Activated naive CD8-positive, alpha-beta T cell treated with anti-CD3 and anti-CD28 coated beads for 36 hours (primary cell): Measurements from ENCODE around the gene DACT2. TPM values are rescaled to one million over a fixed set of nuclear protein-coding genes. Genes with fewer than 3 reads are reported as not detected.

Experiments used
- DNase-seq: peaks from one replicate; pipeline ENCODE4 v3.0.0; 2021
- H3K27ac Mint-ChIP-seq: one replicate; pipeline ENCODE4 v1.8.0; 2022; ENCODE audit warnings: mild to moderate bottlenecking, moderate library complexity, mixed read lengths
- H3K27me3 Mint-ChIP-seq: one replicate; pipeline ENCODE4 v1.8.0; 2022; ENCODE audit warnings: mild to moderate bottlenecking, mixed read lengths
- H3K36me3 Mint-ChIP-seq: one replicate; pipeline ENCODE4 v1.8.0; 2021; ENCODE audit warnings: mild to moderate bottlenecking, mixed read lengths
- H3K4me1 Mint-ChIP-seq: one replicate; pipeline ENCODE4 v1.8.0; 2021; ENCODE audit warnings: mixed read lengths
- H3K4me3 Mint-ChIP-seq: one replicate; pipeline ENCODE4 v1.8.0; 2022; ENCODE audit warnings: mild to moderate bottlenecking, moderate library complexity, mixed read lengths
- H3K9me3 Mint-ChIP-seq: one replicate; pipeline ENCODE4 v1.8.0; 2022; ENCODE audit warnings: mixed read lengths
- total RNA-seq, 2 experiments: library from RNA; stranded (reverse); gene quantifications; one replicate each; pipeline ENCODE4 v1.2.3, GENCODE V29; 2021

DACT2 gene
- total RNA-seq, 2 experiments from 2014 or later: not detected

DNA sequence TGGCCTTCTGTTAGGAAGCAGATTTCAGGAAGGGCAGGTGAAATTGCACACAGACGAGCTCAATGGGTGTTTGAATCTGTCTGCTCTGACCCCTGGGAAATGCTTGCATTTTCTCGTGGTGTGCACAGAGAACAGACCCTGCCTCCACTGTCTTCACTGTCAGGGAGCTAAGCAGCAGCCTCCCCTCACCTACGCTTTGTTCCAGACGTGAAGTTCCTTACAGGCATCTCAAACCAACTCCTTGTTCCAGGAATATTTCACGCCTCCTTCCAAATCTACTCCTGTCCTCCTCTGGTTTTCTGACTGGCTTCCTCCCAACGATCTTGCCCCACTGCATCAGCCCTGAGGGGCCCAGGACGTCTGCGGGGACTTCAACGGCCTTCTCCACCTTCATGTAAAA, 13.7 kb downstream of the DACT2 start:
- no peaks in the 10 kb centered on the region for H3K4me1 Mint-ChIP-seq
- H3K9me3 Mint-ChIP-seq: no peaks in the 10 kb centered on the region
- peaks cover 24% of the 10 kb centered on the region for H3K27me3 Mint-ChIP-seq
- H3K27ac Mint-ChIP-seq: no peak overlapping the region
- DNase-seq: no peak
- no peaks in the 10 kb centered on the region for H3K36me3 Mint-ChIP-seq
- H3K4me3 Mint-ChIP-seq: no peak overlapping the region

GRCh38 chr6:168305096-168305749, 14.4 kb downstream of the DACT2 start:
- H3K27me3 Mint-ChIP-seq: peaks cover 26% of the 10 kb centered on the region
- no peak for DNase-seq
- H3K27ac Mint-ChIP-seq: no peak overlapping the region
- no peaks in the 10 kb centered on the region for H3K36me3 Mint-ChIP-seq
- H3K4me3 Mint-ChIP-seq: no peak overlapping the region
- no peaks in the 10 kb centered on the region for H3K4me1 Mint-ChIP-seq
- no peaks in the 10 kb centered on the region for H3K9me3 Mint-ChIP-seq

- peaks cover 29% of the 10 kb centered on the region for H3K27me3 Mint-ChIP-seq
- H3K4me3 Mint-ChIP-seq: no peak overlapping the region
- H3K36me3 Mint-ChIP-seq: no peaks in the 10 kb centered on the region
- no peak for DNase-seq
- H3K27ac Mint-ChIP-seq: no peak overlapping the region
- no peaks in the 10 kb centered on the region for H3K9me3 Mint-ChIP-seq
- no peaks in the 10 kb centered on the region for H3K4me1 Mint-ChIP-seq
Measured at GRCh38 chr6:168304752-168305015, 14.9 kb downstream of the DACT2 start.

- H3K36me3 Mint-ChIP-seq: no peaks in the 10 kb centered on the region
- no peaks in the 10 kb centered on the region for H3K4me1 Mint-ChIP-seq
- H3K27me3 Mint-ChIP-seq: peaks cover 29% of the 10 kb centered on the region
- no peaks in the 10 kb centered on the region for H3K9me3 Mint-ChIP-seq
- no peak for DNase-seq
- H3K4me3 Mint-ChIP-seq: no peak overlapping the region
- no peak overlapping the region for H3K27ac Mint-ChIP-seq
Measured at GRCh38 chr6:168303982-168304751, 15.4 kb downstream of the DACT2 start.

DNA sequence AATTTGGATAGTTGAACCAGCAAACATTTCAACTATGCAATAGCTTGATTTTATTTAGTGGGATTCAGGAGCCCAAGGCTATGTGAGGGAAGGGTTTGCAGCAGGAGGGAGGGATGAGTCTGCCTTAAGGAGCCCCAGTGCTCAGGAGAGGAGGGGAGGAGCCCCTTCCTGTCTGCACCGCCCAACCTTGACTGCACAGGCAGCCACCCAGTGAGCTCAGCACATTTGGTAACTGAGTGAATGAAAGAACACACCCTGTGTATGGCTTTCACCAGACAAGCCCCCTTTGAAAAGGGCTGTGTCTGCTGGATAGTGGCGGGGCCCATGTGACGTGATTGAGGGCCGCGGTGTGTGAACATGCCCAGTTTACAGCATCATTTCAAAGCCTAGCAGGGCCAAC, 17.0 kb downstream of the DACT2 start:
- Mint-ChIP-seq H3K27me3 (peaks cover 32% of the 10 kb centered on the region), H3K9me3 (no peaks in the 10 kb centered on the region), H3K36me3 (no peaks in the 10 kb centered on the region), H3K4me3 (no peak overlapping the region), H3K4me1 (no peaks in the 10 kb centered on the region), H3K27ac (no peak overlapping the region)
- no peak for DNase-seq

GRCh38 chr6:168301648-168302398, 17.8 kb downstream of the DACT2 start:
- DNase-seq: no peak
- Mint-ChIP-seq H3K4me3 (no peak overlapping the region), H3K27me3 (peaks cover 33% of the 10 kb centered on the region), H3K36me3 (no peaks in the 10 kb centered on the region), H3K4me1 (no peaks in the 10 kb centered on the region), H3K9me3 (no peaks in the 10 kb centered on the region), H3K27ac (no peak overlapping the region)

- Mint-ChIP-seq H3K4me1 (no peaks in the 10 kb centered on the region), H3K9me3 (no peaks in the 10 kb centered on the region), H3K36me3 (no peaks in the 10 kb centered on the region), H3K4me3 (no peak overlapping the region), H3K27ac (no peak overlapping the region), H3K27me3 (peaks cover 33% of the 10 kb centered on the region)
- no peak for DNase-seq
Measured at GRCh38 chr6:168300975-168301647, 18.5 kb downstream of the DACT2 start.

GRCh38 chr6:168299541-168300511, 19.8 kb downstream of the DACT2 start:
- H3K4me1 Mint-ChIP-seq: no peaks in the 10 kb centered on the region
- peaks cover 34% of the 10 kb centered on the region for H3K27me3 Mint-ChIP-seq
- H3K27ac Mint-ChIP-seq: no peak overlapping the region

GRCh38 chr6:168297643-168298042, 21.9 kb downstream of the DACT2 start:
- no peak overlapping the region for H3K27ac Mint-ChIP-seq
- H3K9me3 Mint-ChIP-seq: no peaks in the 10 kb centered on the region
- no peak overlapping the region for H3K4me3 Mint-ChIP-seq
- H3K27me3 Mint-ChIP-seq: peaks cover 34% of the 10 kb centered on the region
- no peaks in the 10 kb centered on the region for H3K4me1 Mint-ChIP-seq
- no peaks in the 10 kb centered on the region for H3K36me3 Mint-ChIP-seq
- no peak for DNase-seq

More at GRCh38 chr6:168299541-168300511, 19.8 kb downstream of the DACT2 start:
- H3K4me3 Mint-ChIP-seq: no peak overlapping the region
- DNase-seq: no peak
- H3K36me3 Mint-ChIP-seq: no peaks in the 10 kb centered on the region
- H3K9me3 Mint-ChIP-seq: no peaks in the 10 kb centered on the region

DNA sequence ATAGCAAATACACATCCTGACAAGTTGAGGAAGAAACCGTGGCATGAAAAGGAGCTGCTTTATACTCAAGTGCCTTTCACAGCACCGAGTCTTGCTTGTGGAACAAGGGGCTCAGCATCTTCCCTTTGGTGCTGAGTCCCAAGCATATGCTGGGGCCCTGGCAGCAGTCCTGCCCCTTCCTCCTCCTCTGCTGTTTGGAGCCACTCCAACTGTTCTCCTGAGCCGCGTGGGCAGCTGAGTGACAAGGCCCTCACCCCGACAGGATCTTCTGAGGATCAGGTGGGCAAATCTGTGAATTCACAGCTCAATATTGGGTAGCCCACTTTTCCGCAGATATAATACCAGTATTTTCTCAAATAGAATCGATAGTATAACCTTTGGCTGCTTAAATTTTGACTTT, 24.7 kb downstream of the DACT2 start:
- Mint-ChIP-seq H3K9me3 (no peaks in the 10 kb centered on the region), H3K36me3 (no peaks in the 10 kb centered on the region), H3K4me3 (no peak overlapping the region), H3K27ac (no peak overlapping the region), H3K4me1 (no peaks in the 10 kb centered on the region), H3K27me3 (peaks cover 13% of the 10 kb centered on the region)
- no peak for DNase-seq

DNA sequence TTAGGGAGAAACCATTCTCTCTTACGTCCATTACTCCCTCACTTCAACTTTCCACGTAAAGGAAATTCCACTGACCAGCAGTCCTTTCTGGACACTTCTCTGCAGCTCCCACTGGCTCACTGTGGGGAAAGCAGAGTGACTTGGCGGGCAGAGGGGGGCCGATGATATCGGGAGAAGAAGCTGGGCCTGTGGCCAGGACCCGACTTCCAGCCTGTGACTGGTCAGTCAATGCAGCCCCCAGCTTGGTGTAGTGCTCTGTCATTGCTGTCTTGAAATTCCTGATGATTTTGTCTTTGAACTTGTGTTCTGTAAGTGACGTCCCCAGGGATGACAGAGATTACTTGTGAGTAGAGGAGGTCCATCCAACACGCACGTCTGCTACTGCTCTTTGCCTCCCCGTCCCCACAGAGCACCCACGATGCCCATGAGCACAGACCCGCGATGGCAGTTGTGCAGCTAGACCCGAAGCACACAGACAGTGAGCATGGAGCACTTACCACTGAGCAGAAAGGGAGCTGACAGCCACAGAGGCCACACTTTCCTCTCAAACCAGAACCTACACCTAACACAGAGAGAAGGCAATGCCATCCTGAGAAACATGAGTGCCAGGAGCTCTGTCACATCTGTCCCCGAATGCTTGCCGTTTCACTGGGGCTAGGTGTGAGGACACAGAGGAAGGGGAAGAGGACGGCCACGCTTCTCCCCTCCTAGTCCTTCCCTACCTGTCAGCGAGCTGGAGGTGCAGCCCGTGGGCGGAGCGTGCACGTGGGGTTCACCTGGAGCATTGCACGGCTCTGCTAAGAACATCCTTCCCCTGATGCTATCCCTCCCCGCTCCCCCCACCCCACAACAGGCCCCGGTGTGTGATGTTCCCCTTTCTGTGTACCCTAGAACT, 25.7 kb downstream of the DACT2 start:
- peaks cover 13% of the 10 kb centered on the region for H3K27me3 Mint-ChIP-seq
- H3K27ac Mint-ChIP-seq: no peak overlapping the region
- H3K36me3 Mint-ChIP-seq: peaks cover 1% of the 10 kb centered on the region
- DNase-seq: no peak
- H3K4me3 Mint-ChIP-seq: no peak overlapping the region
- no peaks in the 10 kb centered on the region for H3K9me3 Mint-ChIP-seq
- H3K4me1 Mint-ChIP-seq: no peaks in the 10 kb centered on the region

DNA sequence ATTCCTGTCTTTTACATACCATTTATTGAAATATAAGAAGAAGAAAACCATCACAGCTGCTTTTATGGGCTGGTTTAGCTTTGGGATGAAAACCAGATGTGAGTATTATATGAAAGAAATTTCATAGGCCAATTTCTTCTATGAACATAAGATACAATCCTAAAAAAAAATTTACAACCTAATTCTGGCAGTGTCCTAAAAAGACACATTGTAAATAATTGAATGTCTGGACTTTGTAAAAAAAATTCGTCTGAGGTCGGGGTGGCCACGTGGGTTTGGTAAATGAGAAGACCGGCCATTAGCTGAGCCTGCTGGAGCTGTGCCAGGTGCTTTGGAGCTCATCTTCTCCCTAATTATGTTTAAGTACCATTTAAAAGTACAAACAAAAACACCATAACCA, 26.8 kb downstream of the DACT2 start:
- Mint-ChIP-seq H3K9me3 (peaks cover 8% of the 10 kb centered on the region), H3K27me3 (peaks cover 18% of the 10 kb centered on the region), H3K4me3 (no peak overlapping the region), H3K4me1 (peaks cover 6% of the 10 kb centered on the region), H3K27ac (no peak overlapping the region), H3K36me3 (peaks cover 5% of the 10 kb centered on the region)
- DNase-seq: no peak

DNA sequence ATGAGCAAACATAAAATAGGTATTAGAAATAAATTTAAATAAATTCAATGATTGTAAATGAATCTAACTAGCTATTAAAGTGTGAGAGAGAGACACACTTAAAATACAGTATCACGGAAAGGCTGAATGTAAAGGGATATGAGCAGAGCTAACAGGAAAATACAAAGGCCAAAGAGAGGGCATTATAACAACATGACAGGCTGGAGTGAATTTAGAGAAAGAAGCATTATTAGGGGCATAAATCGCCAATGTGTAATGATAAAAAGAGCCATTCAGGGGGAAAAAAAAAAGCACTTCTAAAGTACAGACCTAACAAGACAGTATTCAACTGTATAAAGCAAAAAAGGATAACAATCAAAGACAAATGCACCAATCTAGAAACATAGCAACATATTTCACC, 28.1 kb downstream of the DACT2 start:
- H3K4me3 Mint-ChIP-seq: no peak overlapping the region

More for the DNA sequence above, 28.1 kb downstream of the DACT2 start:
- H3K27ac Mint-ChIP-seq: no peak overlapping the region
- DNase-seq: no peak
- H3K36me3 Mint-ChIP-seq: peaks cover 8% of the 10 kb centered on the region
- peaks cover 17% of the 10 kb centered on the region for H3K4me1 Mint-ChIP-seq
- H3K9me3 Mint-ChIP-seq: peaks cover 12% of the 10 kb centered on the region
- peaks cover 14% of the 10 kb centered on the region for H3K27me3 Mint-ChIP-seq
